ENCODE data around the gene ACOT11.

Gene ACOT11

GRCh38 chr1:54652168-54652567 lies 104.1 kb downstream of the ACOT11 start:
- TF ChIP-seq REST (IDR thresholded peaks at IDR 0.05; ENCODE audit: insufficient read depth in 1 of 2, low read depth in 2 of 2, low read length in 2 of 2) (no peak), SIN3A (IDR thresholded peaks at IDR 0.05; ENCODE audit: borderline replicate concordance, insufficient read depth, low read length) (no peak), POLR2AphosphoS5 (IDR thresholded peaks at IDR 0.05; ENCODE audit: low read depth, low read length) (no peak), FOXP2 (optimal IDR thresholded peaks at IDR 0.05; ENCODE audit: borderline replicate concordance, extremely low read depth, extremely low read length, insufficient read depth) (no peak), TAF1 (IDR thresholded peaks at IDR 0.05; ENCODE audit: borderline replicate concordance, insufficient read depth, low read length) (no peak)

- TF ChIP-seq SIN3A (IDR thresholded peaks at IDR 0.05; ENCODE audit: borderline replicate concordance, insufficient read depth, low read length) (no peak), FOXP2 (optimal IDR thresholded peaks at IDR 0.05; ENCODE audit: borderline replicate concordance, extremely low read depth, extremely low read length, insufficient read depth) (no peak), REST (IDR thresholded peaks at IDR 0.05; ENCODE audit: insufficient read depth in 1 of 2, low read depth in 2 of 2, low read length in 2 of 2) (no peak), TAF1 (IDR thresholded peaks at IDR 0.05; ENCODE audit: borderline replicate concordance, insufficient read depth, low read length) (no peak), POLR2AphosphoS5 (IDR thresholded peaks at IDR 0.05; ENCODE audit: low read depth, low read length) (no peak)
Measured at GRCh38 chr1:54653036-54653435, 105.0 kb downstream of the ACOT11 start.

- TF ChIP-seq SIN3A (IDR thresholded peaks at IDR 0.05; ENCODE audit: borderline replicate concordance, insufficient read depth, low read length) (no peak), POLR2AphosphoS5 (IDR thresholded peaks at IDR 0.05; ENCODE audit: low read depth, low read length) (no peak), TAF1 (IDR thresholded peaks at IDR 0.05; ENCODE audit: borderline replicate concordance, insufficient read depth, low read length) (no peak), FOXP2 (optimal IDR thresholded peaks at IDR 0.05; ENCODE audit: borderline replicate concordance, extremely low read depth, extremely low read length, insufficient read depth) (no peak), REST (IDR thresholded peaks at IDR 0.05; ENCODE audit: insufficient read depth in 1 of 2, low read depth in 2 of 2, low read length in 2 of 2) (no peak)
Measured at GRCh38 chr1:54658164-54658913, 110.3 kb downstream of the ACOT11 start.

Measured in PFSK-1 (cell line).